ENCODE measurements around the gene COL11A1. TPM values are rescaled to one million over a fixed set of nuclear protein-coding genes. Genes with fewer than 3 reads are reported as not detected.

COL11A1 gene
- total RNA-seq, 2 donors from 2014 or later, result not detected

GRCh38 chr1:102872526-102872925, 235.8 kb downstream of the COL11A1 start:
- Mint-ChIP-seq H3K27me3 (ENCODE audit: low read depth) (no peaks in the 10 kb centered on the region), H3K36me3 (ENCODE audit: insufficient read depth in 2 of 2) (no peaks in the 10 kb centered on the region)

GRCh38 chr1:102872097-102872496, 236.2 kb downstream of the COL11A1 start:
- Mint-ChIP-seq H3K4me3 (no peak overlapping the region), H3K27ac (no peak overlapping the region), H3K36me3 (ENCODE audit: insufficient read depth in 2 of 2) (no peaks in the 10 kb centered on the region), H3K27me3 (ENCODE audit: low read depth) (no peaks in the 10 kb centered on the region), H3K9me3 (peaks cover 7 to 17% of the 10 kb centered on the region in 2 donors), H3K4me1 (ENCODE audit: low read depth) (no peaks in the 10 kb centered on the region)
- DNase-seq, result no peak
- ATAC-seq (replicated peaks in 1 of 2), result no peak

More at GRCh38 chr1:102872526-102872925, 235.8 kb downstream of the COL11A1 start:
- H3K4me1 Mint-ChIP-seq (ENCODE audit: low read depth), result no peaks in the 10 kb centered on the region
- no peak for ATAC-seq (replicated peaks in 1 of 2)
- peaks cover 7 to 14% of the 10 kb centered on the region in 2 donors for H3K9me3 Mint-ChIP-seq
- no peak overlapping the region for H3K4me3 Mint-ChIP-seq
- no peak overlapping the region for H3K27ac Mint-ChIP-seq
- no peak for DNase-seq

- Mint-ChIP-seq H3K4me3 (no peak overlapping the region), H3K27me3 (ENCODE audit: low read depth) (no peaks in the 10 kb centered on the region), H3K9me3 (peaks cover 9 to 13% of the 10 kb centered on the region in 2 donors), H3K36me3 (ENCODE audit: insufficient read depth in 2 of 2) (peaks cover 2% of the 10 kb centered on the region in 2 donors), H3K4me1 (ENCODE audit: low read depth) (no peaks in the 10 kb centered on the region), H3K27ac (no peak overlapping the region)
- no peak for DNase-seq
- no peak for ATAC-seq (replicated peaks in 1 of 2)
Measured at GRCh38 chr1:102863704-102864103, 244.6 kb downstream of the COL11A1 start.

- H3K4me1 Mint-ChIP-seq (ENCODE audit: low read depth), result no peaks in the 10 kb centered on the region
- H3K4me3 Mint-ChIP-seq, result no peak overlapping the region
- H3K27me3 Mint-ChIP-seq (ENCODE audit: low read depth), result no peaks in the 10 kb centered on the region
- ATAC-seq (replicated peaks in 1 of 2) (no peak), DNase-seq (no peak)
- peaks cover 9 to 11% of the 10 kb centered on the region in 2 donors for H3K9me3 Mint-ChIP-seq
- H3K36me3 Mint-ChIP-seq (ENCODE audit: insufficient read depth in 2 of 2), result peaks cover 2% of the 10 kb centered on the region in 2 donors
- no peak overlapping the region for H3K27ac Mint-ChIP-seq
Measured at GRCh38 chr1:102861247-102861646, 247.1 kb downstream of the COL11A1 start.

- Mint-ChIP-seq H3K36me3 (ENCODE audit: insufficient read depth in 2 of 2) (peaks cover 2 to 6% of the 10 kb centered on the region in 2 donors), H3K4me3 (no peak overlapping the region), H3K9me3 (peaks cover 13 to 19% of the 10 kb centered on the region in 2 donors), H3K27ac (no peak overlapping the region), H3K27me3 (ENCODE audit: low read depth) (no peaks in the 10 kb centered on the region), H3K4me1 (ENCODE audit: low read depth) (no peaks in the 10 kb centered on the region)
- ATAC-seq (replicated peaks in 1 of 2), result no peak
- DNase-seq, result no peak
Measured at GRCh38 chr1:102858695-102859094, 249.6 kb downstream of the COL11A1 start.

GRCh38 chr1:102857251-102857650, 251.1 kb downstream of the COL11A1 start:
- Mint-ChIP-seq H3K27ac (no peak overlapping the region), H3K9me3 (peaks cover 15 to 19% of the 10 kb centered on the region in 2 donors), H3K4me1 (ENCODE audit: low read depth) (no peaks in the 10 kb centered on the region), H3K36me3 (ENCODE audit: insufficient read depth in 2 of 2) (peaks cover 2 to 6% of the 10 kb centered on the region in 2 donors), H3K27me3 (ENCODE audit: low read depth) (no peaks in the 10 kb centered on the region), H3K4me3 (no peak overlapping the region)
- ATAC-seq (replicated peaks in 1 of 2) (no peak), DNase-seq (no peak)

GRCh38 chr1:102853701-102854187, 254.6 kb downstream of the COL11A1 start:
- no peaks in the 10 kb centered on the region for H3K4me1 Mint-ChIP-seq (ENCODE audit: low read depth)
- DNase-seq (no peak), ATAC-seq (replicated peaks in 1 of 2) (no peak)
- H3K27me3 Mint-ChIP-seq (ENCODE audit: low read depth), result no peaks in the 10 kb centered on the region
- peaks cover 0 to 5% of the 10 kb centered on the region in 2 donors for H3K36me3 Mint-ChIP-seq (ENCODE audit: insufficient read depth in 2 of 2)
- no peak overlapping the region for H3K27ac Mint-ChIP-seq
- H3K4me3 Mint-ChIP-seq, result no peak overlapping the region
- H3K9me3 Mint-ChIP-seq, result peaks cover 8 to 21% of the 10 kb centered on the region in 2 donors

GRCh38 chr1:102853136-102853535, 255.2 kb downstream of the COL11A1 start:
- Mint-ChIP-seq H3K4me3 (no peak overlapping the region), H3K36me3 (ENCODE audit: insufficient read depth in 2 of 2) (peaks cover 0 to 5% of the 10 kb centered on the region in 2 donors), H3K4me1 (ENCODE audit: low read depth) (no peaks in the 10 kb centered on the region), H3K27me3 (ENCODE audit: low read depth) (no peaks in the 10 kb centered on the region), H3K9me3 (peaks cover 8 to 21% of the 10 kb centered on the region in 2 donors), H3K27ac (no peak overlapping the region)
- no peak for DNase-seq
- no peak for ATAC-seq (replicated peaks in 1 of 2)

GRCh38 chr1:102852613-102853012, 255.7 kb downstream of the COL11A1 start:
- Mint-ChIP-seq H3K4me3 (no peak overlapping the region), H3K36me3 (ENCODE audit: insufficient read depth in 2 of 2) (peaks cover 0 to 5% of the 10 kb centered on the region in 2 donors), H3K27me3 (ENCODE audit: low read depth) (no peaks in the 10 kb centered on the region), H3K9me3 (peaks cover 8 to 21% of the 10 kb centered on the region in 2 donors), H3K27ac (no peak overlapping the region), H3K4me1 (ENCODE audit: low read depth) (no peaks in the 10 kb centered on the region)
- DNase-seq, result no peak
- no peak for ATAC-seq (replicated peaks in 1 of 2)

- no peaks in the 10 kb centered on the region for H3K4me1 Mint-ChIP-seq (ENCODE audit: low read depth)
- peaks cover 0 to 5% of the 10 kb centered on the region in 2 donors for H3K36me3 Mint-ChIP-seq (ENCODE audit: insufficient read depth in 2 of 2)
- ATAC-seq (replicated peaks in 1 of 2), result no peak
- no peak overlapping the region for H3K27ac Mint-ChIP-seq
- peaks cover 8 to 21% of the 10 kb centered on the region in 2 donors for H3K9me3 Mint-ChIP-seq
- no peak for DNase-seq
- no peak overlapping the region for H3K4me3 Mint-ChIP-seq
- H3K27me3 Mint-ChIP-seq (ENCODE audit: low read depth), result no peaks in the 10 kb centered on the region
Measured at GRCh38 chr1:102851616-102852015, 256.7 kb downstream of the COL11A1 start.

- no peaks in the 10 kb centered on the region for H3K4me1 Mint-ChIP-seq (ENCODE audit: low read depth)
- no peaks in the 10 kb centered on the region for H3K36me3 Mint-ChIP-seq (ENCODE audit: insufficient read depth in 2 of 2)
- ATAC-seq (replicated peaks in 1 of 2), result no peak
- H3K4me3 Mint-ChIP-seq, result no peak overlapping the region
- no peak for DNase-seq
- peaks cover 5 to 9% of the 10 kb centered on the region in 2 donors for H3K9me3 Mint-ChIP-seq
- H3K27ac Mint-ChIP-seq, result no peak overlapping the region
- H3K27me3 Mint-ChIP-seq (ENCODE audit: low read depth), result no peaks in the 10 kb centered on the region
Measured at GRCh38 chr1:102842606-102843005, 265.7 kb downstream of the COL11A1 start.

GRCh38 chr1:102840741-102841140, 267.6 kb downstream of the COL11A1 start:
- Mint-ChIP-seq H3K9me3 (peaks cover 4 to 11% of the 10 kb centered on the region in 2 donors), H3K36me3 (ENCODE audit: insufficient read depth in 2 of 2) (no peaks in the 10 kb centered on the region), H3K4me1 (ENCODE audit: low read depth) (no peaks in the 10 kb centered on the region), H3K27ac (no peak overlapping the region), H3K4me3 (no peak overlapping the region), H3K27me3 (ENCODE audit: low read depth) (no peaks in the 10 kb centered on the region)
- ATAC-seq (replicated peaks in 1 of 2), result no peak
- DNase-seq, result no peak

- H3K9me3 Mint-ChIP-seq, result peaks cover 1 to 11% of the 10 kb centered on the region in 2 donors
- H3K27me3 Mint-ChIP-seq (ENCODE audit: low read depth), result no peaks in the 10 kb centered on the region
- no peak overlapping the region for H3K27ac Mint-ChIP-seq
- DNase-seq, result no peak
- H3K36me3 Mint-ChIP-seq (ENCODE audit: insufficient read depth in 2 of 2), result no peaks in the 10 kb centered on the region
- no peak for ATAC-seq (replicated peaks in 1 of 2)
- no peaks in the 10 kb centered on the region for H3K4me1 Mint-ChIP-seq (ENCODE audit: low read depth)
- H3K4me3 Mint-ChIP-seq, result no peak overlapping the region
Measured at GRCh38 chr1:102838016-102838415, 270.3 kb downstream of the COL11A1 start.

GRCh38 chr1:102837551-102837950, 270.8 kb downstream of the COL11A1 start:
- Mint-ChIP-seq H3K27me3 (ENCODE audit: low read depth) (no peaks in the 10 kb centered on the region), H3K9me3 (peaks cover 0 to 11% of the 10 kb centered on the region in 2 donors), H3K4me3 (no peak overlapping the region), H3K4me1 (ENCODE audit: low read depth) (no peaks in the 10 kb centered on the region), H3K36me3 (ENCODE audit: insufficient read depth in 2 of 2) (no peaks in the 10 kb centered on the region), H3K27ac (no peak overlapping the region)
- ATAC-seq (replicated peaks in 1 of 2) (no peak), DNase-seq (no peak)
